Hepatocyte (in vitro differentiated cells): ENCODE results near the gene UQCC5. TPM values are rescaled to one million over a fixed set of nuclear protein-coding genes. Genes with fewer than 3 reads are reported as not detected.

Experiments
- DNase-seq: peaks from one replicate; pipeline ENCODE4 v3.0.0-alpha.2; 2016; ENCODE audit warnings: low spot score
- H2AFZ ChIP-seq: fragments of 200-600 bp; sonication (generic); 2 replicates; pipeline ENCODE4 v1.6.0; 2016; ENCODE audit warnings: antibody characterized with exemption, mild to moderate bottlenecking
- H3K27ac ChIP-seq: fragments of 200-600 bp; sonication (generic); 2 replicates; pipeline ENCODE4 v1.5.1; 2016; ENCODE audit warnings: mild to moderate bottlenecking
- H3K27me3 ChIP-seq: fragments of 200-600 bp; sonication (generic); 2 replicates; pipeline ENCODE4 v1.6.1; 2016
- H3K36me3 ChIP-seq: fragments of 200-600 bp; sonication (generic); replicated peaks from 2 replicates; pipeline ENCODE4 v1.5.1; 2016; ENCODE audit warnings: low read depth; ENCODE audit not compliant: insufficient read depth
- H3K4me1 ChIP-seq: fragments of 200-600 bp; sonication (generic); 2 replicates; pipeline ENCODE4 v1.5.1; 2016; ENCODE audit warnings: mild to moderate bottlenecking, moderate library complexity; ENCODE audit not compliant: insufficient read depth
- H3K4me2 ChIP-seq: fragments of 200-600 bp; sonication (generic); 2 replicates; pipeline ENCODE4 v1.6.0; 2016
- H3K4me3 ChIP-seq: fragments of 200-600 bp; sonication (generic); 2 replicates; pipeline ENCODE4 v1.5.1; 2016; ENCODE audit warnings: mild to moderate bottlenecking
- H3K79me2 ChIP-seq: fragments of 200-600 bp; sonication (generic); 2 replicates; pipeline ENCODE4 v1.6.0; 2017; ENCODE audit warnings: mild to moderate bottlenecking
- H3K9me2 ChIP-seq: fragments of 200-600 bp; sonication (generic); replicated peaks from 2 replicates; pipeline ENCODE4 v1.6.0; 2017; ENCODE audit warnings: mild to moderate bottlenecking; ENCODE audit not compliant: insufficient read depth
- H3K9me3 ChIP-seq: fragments of 200-600 bp; sonication (generic); 2 replicates; pipeline ENCODE4 v1.5.1; 2016; ENCODE audit warnings: low read depth, mild to moderate bottlenecking
- H4K20me1 ChIP-seq: fragments of 200-600 bp; sonication (generic); 2 replicates; pipeline ENCODE4 v1.6.0; 2016; ENCODE audit warnings: mild to moderate bottlenecking; ENCODE audit not compliant: insufficient read depth, poor library complexity, severe bottlenecking
- EZH2 ChIP-seq: fragments of 200-600 bp; sonication (generic); IDR thresholded peaks from 2 replicates; pipeline ENCODE4 v1.6.1; 2016; ENCODE audit warnings: antibody characterized with exemption, mild to moderate bottlenecking, borderline replicate concordance
- EZH2phosphoT487 ChIP-seq: fragments of 200-600 bp; sonication (generic); IDR thresholded peaks from one replicate; pipeline ENCODE4 v1.6.1; 2018; ENCODE audit warnings: antibody characterized with exemption, mild to moderate bottlenecking, low read depth, moderate library complexity; ENCODE audit not compliant: unreplicated experiment, severe bottlenecking
- WGBS: methylation state at CpG from one replicate; pipeline ENCODE4 v1.1.6; 2016; ENCODE audit warnings: low lambda C conversion rate; ENCODE audit errors: missing lambda C conversion rate; 5-methylcytosine and 5-hydroxymethylcytosine counted together
- polyA plus RNA-seq: library from polyadenylated mRNA; unstranded; fragments of >200 nt; fragmentation: Nextera tagmentation; extraction: Ambion mirVana; gene quantifications from 2 replicates; pipeline ENCODE4 v1.2.1, GENCODE V29; 2016
- total RNA-seq: library from RNA; depleted of rRNA; stranded (reverse); fragments of >200 nt; gene quantifications from 2 replicates; pipeline ENCODE4 v1.2.3, GENCODE V29; 2014
- TF ChIP-seq, protein P1 (sequence below): fragments of 200-600 bp; sonication (generic); IDR thresholded peaks from 2 replicates; pipeline ENCODE4 v1.5.1; 2016; ENCODE audit warnings: antibody characterized with exemption, mild to moderate bottlenecking; ENCODE audit not compliant: poor library complexity

UQCC5 gene
- total and polyA plus RNA-seq, 2 experiments from 2014 or later: 0.83 to 51.7 TPM

- no peaks in the 10 kb centered on the region for H3K36me3 ChIP-seq
- no peaks in the 10 kb centered on the region for H3K9me3 ChIP-seq
- peak overlapping the region; percentile 72 for H3K27ac ChIP-seq
- peak overlapping the region; percentile 9 for H2AFZ ChIP-seq
- peaks cover 49% of the 10 kb centered on the region for H3K4me1 ChIP-seq
- H3K4me2 ChIP-seq: peak overlapping the region; percentile 94
- DNase-seq: peak; percentile 58
- TF ChIP-seq, protein P1, sequence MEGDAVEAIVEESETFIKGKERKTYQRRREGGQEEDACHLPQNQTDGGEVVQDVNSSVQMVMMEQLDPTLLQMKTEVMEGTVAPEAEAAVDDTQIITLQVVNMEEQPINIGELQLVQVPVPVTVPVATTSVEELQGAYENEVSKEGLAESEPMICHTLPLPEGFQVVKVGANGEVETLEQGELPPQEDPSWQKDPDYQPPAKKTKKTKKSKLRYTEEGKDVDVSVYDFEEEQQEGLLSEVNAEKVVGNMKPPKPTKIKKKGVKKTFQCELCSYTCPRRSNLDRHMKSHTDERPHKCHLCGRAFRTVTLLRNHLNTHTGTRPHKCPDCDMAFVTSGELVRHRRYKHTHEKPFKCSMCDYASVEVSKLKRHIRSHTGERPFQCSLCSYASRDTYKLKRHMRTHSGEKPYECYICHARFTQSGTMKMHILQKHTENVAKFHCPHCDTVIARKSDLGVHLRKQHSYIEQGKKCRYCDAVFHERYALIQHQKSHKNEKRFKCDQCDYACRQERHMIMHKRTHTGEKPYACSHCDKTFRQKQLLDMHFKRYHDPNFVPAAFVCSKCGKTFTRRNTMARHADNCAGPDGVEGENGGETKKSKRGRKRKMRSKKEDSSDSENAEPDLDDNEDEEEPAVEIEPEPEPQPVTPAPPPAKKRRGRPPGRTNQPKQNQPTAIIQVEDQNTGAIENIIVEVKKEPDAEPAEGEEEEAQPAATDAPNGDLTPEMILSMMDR: no peak
- no peak for TF ChIP-seq EZH2
- TF ChIP-seq EZH2phosphoT487: no peak
- no peaks in the 10 kb centered on the region for H3K27me3 ChIP-seq
- no peaks in the 10 kb centered on the region for H3K9me2 ChIP-seq
- H4K20me1 ChIP-seq: peaks cover 8% of the 10 kb centered on the region
- H3K4me3 ChIP-seq: peak overlapping the region; percentile 80
- peaks cover 58% of the 10 kb centered on the region for H3K79me2 ChIP-seq
- WGBS: 10% methylated on average over 5 of the region's 5 CpGs
These were observed 3.9 kb upstream of the UQCC5 start for GRCh38 chr3:52532517-52532837.

- Histone ChIP-seq H4K20me1 (peaks cover 14% of the 10 kb centered on the region), H3K4me1 (peaks cover 54% of the 10 kb centered on the region), H3K4me3 (peak overlapping the region; percentile 80), H3K9me2 (no peaks in the 10 kb centered on the region), H3K27ac (peak overlapping the region; percentile 72), H3K4me2 (peak overlapping the region; percentile 94), H3K9me3 (no peaks in the 10 kb centered on the region), H3K79me2 (peaks cover 64% of the 10 kb centered on the region), H2AFZ (peak overlapping the region; percentile 9), H3K27me3 (no peaks in the 10 kb centered on the region), H3K36me3 (no peaks in the 10 kb centered on the region)
- 1% methylated on average over 66 of the region's 78 CpGs for WGBS
- TF ChIP-seq EZH2 (no peak), EZH2phosphoT487 (no peak)
- TF ChIP-seq, protein P1: no peak
- DNase-seq: peak; percentile 56
These were observed 3.4 kb upstream of the UQCC5 start for GRCh38 chr3:52532838-52533622.

- Histone ChIP-seq H3K79me2 (peaks cover 71% of the 10 kb centered on the region), H2AFZ (peak within 1 kb of the TSS; percentile 77)
- no peak for TF ChIP-seq EZH2
- TF ChIP-seq EZH2phosphoT487: no peak
- TF ChIP-seq, protein P1: no peak
These were observed 2.7 kb upstream of the UQCC5 start, which contains the start of gene NT5DC2 for GRCh38 chr3:52533623-52534280. NT5DC2 (minus strand) TSS chr3:52533857; CDS start chr3:52533737, 120 bp downstream.

More at GRCh38 chr3:52533623-52534280, 2.7 kb upstream of the UQCC5 start, which contains the start of gene NT5DC2:
- H3K4me3 ChIP-seq: peak within 1 kb of the TSS; percentile 82
- no peaks in the 10 kb centered on the region for H3K27me3 ChIP-seq
- no peaks in the 10 kb centered on the region for H3K36me3 ChIP-seq
- peaks cover 20% of the 10 kb centered on the region for H4K20me1 ChIP-seq
- H3K27ac ChIP-seq: peak within 1 kb of the TSS; percentile 91
- no peaks in the 10 kb centered on the region for H3K9me3 ChIP-seq
- WGBS: 8% methylated on average over 12 of the region's 91 CpGs
- peak; percentile 92 for DNase-seq
- no peaks in the 10 kb centered on the region for H3K9me2 ChIP-seq
- peaks cover 61% of the 10 kb centered on the region for H3K4me1 ChIP-seq
- peak within 1 kb of the TSS; percentile 94 for H3K4me2 ChIP-seq
